ENCODE results near the gene BAIAP2L1.
"Not testable (repeated sequence)": the region's sequence is repeated elsewhere in the genome, so short reads cannot be mapped to it uniquely, and the experiment has no call there.

The BAIAP2L1 gene

GRCh38 chr7:98400542-98401340 is at the start of gene BAIAP2L1:
BAIAP2L1 (minus strand) TSS chr7:98401090; CDS start chr7:98400852, 238 bp downstream.
- DNase-seq (ENCODE audit: extremely low read depth in 1 of 2, low read depth in 1 of 2) = peak; percentile 57 to 73

GRCh38 chr7:98448766-98449165 is 47.9 kb upstream of the BAIAP2L1 start:
- no peak for DNase-seq (ENCODE audit: extremely low read depth in 1 of 2, low read depth in 1 of 2)

- DNase-seq (ENCODE audit: extremely low read depth in 1 of 2, low read depth in 1 of 2) = not testable (repeated sequence)
Observed at GRCh38 chr7:98440992-98441391, 40.1 kb upstream of the BAIAP2L1 start.

GRCh38 chr7:98439484-98439883 is 38.6 kb upstream of the BAIAP2L1 start:
- no peak for DNase-seq (ENCODE audit: extremely low read depth in 1 of 2, low read depth in 1 of 2)

GRCh38 chr7:98434087-98434486 is 33.2 kb upstream of the BAIAP2L1 start:
- DNase-seq (ENCODE audit: extremely low read depth in 1 of 2, low read depth in 1 of 2) = no peak

- no peak for DNase-seq (ENCODE audit: extremely low read depth in 1 of 2, low read depth in 1 of 2)
Observed at GRCh38 chr7:98429799-98430198, 28.9 kb upstream of the BAIAP2L1 start.

- no peak for DNase-seq (ENCODE audit: extremely low read depth in 1 of 2, low read depth in 1 of 2)
Observed at GRCh38 chr7:98423043-98423442, 22.2 kb upstream of the BAIAP2L1 start.

- peak in 1 of 2 donors; percentile 40 for DNase-seq (ENCODE audit: extremely low read depth in 1 of 2, low read depth in 1 of 2)
Observed at GRCh38 chr7:98420966-98421612, 20.2 kb upstream of the BAIAP2L1 start.

GRCh38 chr7:98419988-98420387 is 19.1 kb upstream of the BAIAP2L1 start:
- DNase-seq (ENCODE audit: extremely low read depth in 1 of 2, low read depth in 1 of 2) = not testable (repeated sequence)

- DNase-seq (ENCODE audit: extremely low read depth in 1 of 2, low read depth in 1 of 2) = not testable (repeated sequence)
Observed at GRCh38 chr7:98419316-98419691, 18.4 kb upstream of the BAIAP2L1 start.

GRCh38 chr7:98418636-98419315 is 17.9 kb upstream of the BAIAP2L1 start:
- no peak for DNase-seq (ENCODE audit: extremely low read depth in 1 of 2, low read depth in 1 of 2)

- DNase-seq (ENCODE audit: extremely low read depth in 1 of 2, low read depth in 1 of 2) = no peak
Observed at GRCh38 chr7:98418271-98418635, 17.4 kb upstream of the BAIAP2L1 start.

- not testable (repeated sequence) for DNase-seq (ENCODE audit: extremely low read depth in 1 of 2, low read depth in 1 of 2)
Observed at GRCh38 chr7:98417604-98418270, 16.8 kb upstream of the BAIAP2L1 start.

- DNase-seq (ENCODE audit: extremely low read depth in 1 of 2, low read depth in 1 of 2) = no peak
Observed at GRCh38 chr7:98414205-98414900, 13.5 kb upstream of the BAIAP2L1 start.

GRCh38 chr7:98413655-98414054 is 12.8 kb upstream of the BAIAP2L1 start:
- not testable (repeated sequence) for DNase-seq (ENCODE audit: extremely low read depth in 1 of 2, low read depth in 1 of 2)

GRCh38 chr7:98409843-98410242 is 9.0 kb upstream of the BAIAP2L1 start:
- DNase-seq (ENCODE audit: extremely low read depth in 1 of 2, low read depth in 1 of 2) = no peak

GRCh38 chr7:98408146-98408545 is 7.3 kb upstream of the BAIAP2L1 start:
- not testable (repeated sequence) for DNase-seq (ENCODE audit: extremely low read depth in 1 of 2, low read depth in 1 of 2)

GRCh38 chr7:98406827-98407226 is 5.9 kb upstream of the BAIAP2L1 start:
- DNase-seq (ENCODE audit: extremely low read depth in 1 of 2, low read depth in 1 of 2) = no peak

GRCh38 chr7:98404840-98405239 is 4.0 kb upstream of the BAIAP2L1 start:
- no peak for DNase-seq (ENCODE audit: extremely low read depth in 1 of 2, low read depth in 1 of 2)

- DNase-seq (ENCODE audit: extremely low read depth in 1 of 2, low read depth in 1 of 2) = no peak
Observed at GRCh38 chr7:98399890-98400541, 874 bp downstream of the BAIAP2L1 start.

Data from activated CD8-positive, alpha-beta memory T cell treated with anti-CD3 and anti-CD28 coated beads for 1 hour (primary cell).